Stimulated activated CD4-positive, alpha-beta T cell treated with anti-CD3 and anti-CD28 coated beads, Interleukin-15, amount 100 ng/mL, for 1 hour (primary cell): ENCODE results near the gene PCP4.

Source experiments
- DNase-seq, 2 donors: peaks; one replicate each; pipeline ENCODE4 v3.0.0-alpha.2; 2020; ENCODE audit warnings: low read depth in 1 of 2, low spot score in 1 of 2

The PCP4 gene

DNA sequence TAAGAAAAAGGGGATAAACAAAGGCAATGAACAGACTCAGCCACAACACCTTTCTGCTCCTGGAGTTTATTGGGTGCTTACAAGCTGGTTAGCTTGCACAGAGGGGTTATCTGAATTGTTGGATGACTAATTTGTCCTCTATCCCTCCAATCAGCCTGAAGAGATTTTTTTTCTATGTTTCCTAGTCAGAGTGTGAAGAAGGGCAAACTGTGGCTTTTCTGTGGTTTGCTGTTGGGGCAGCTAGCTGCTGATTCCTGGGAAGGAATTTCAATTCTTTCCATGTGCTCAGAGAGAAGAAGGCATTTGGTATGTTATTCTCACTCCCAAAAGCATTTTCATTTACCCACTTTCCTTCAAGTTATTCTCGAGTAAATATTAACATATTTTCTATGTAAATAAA lies 48.6 kb downstream of the PCP4 start:
- DNase-seq = no peak

DNA sequence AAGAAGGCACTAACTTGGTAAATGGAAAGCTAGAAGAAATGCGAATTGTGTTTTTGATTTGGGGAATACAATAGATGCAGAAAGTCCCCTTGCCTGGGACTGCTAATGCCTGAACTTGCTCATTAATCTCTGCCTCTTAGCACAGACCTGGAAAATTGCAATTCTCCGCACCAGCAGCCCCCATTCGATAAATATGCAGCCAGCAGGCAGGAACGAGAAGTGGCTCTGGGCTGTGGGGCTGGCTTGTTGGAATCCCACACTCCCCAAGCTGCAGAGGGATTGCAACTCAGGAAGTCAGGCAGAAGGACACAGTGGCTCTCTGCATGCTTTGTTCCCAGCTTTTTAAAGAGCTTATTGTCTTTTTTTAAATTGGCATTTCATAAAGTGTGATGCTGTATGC lies 51.3 kb downstream of the PCP4 start:
- no peak for DNase-seq

- no peak for DNase-seq
Observed at GRCh38 chr21:39923476-39923875, 56.2 kb downstream of the PCP4 start.

DNA sequence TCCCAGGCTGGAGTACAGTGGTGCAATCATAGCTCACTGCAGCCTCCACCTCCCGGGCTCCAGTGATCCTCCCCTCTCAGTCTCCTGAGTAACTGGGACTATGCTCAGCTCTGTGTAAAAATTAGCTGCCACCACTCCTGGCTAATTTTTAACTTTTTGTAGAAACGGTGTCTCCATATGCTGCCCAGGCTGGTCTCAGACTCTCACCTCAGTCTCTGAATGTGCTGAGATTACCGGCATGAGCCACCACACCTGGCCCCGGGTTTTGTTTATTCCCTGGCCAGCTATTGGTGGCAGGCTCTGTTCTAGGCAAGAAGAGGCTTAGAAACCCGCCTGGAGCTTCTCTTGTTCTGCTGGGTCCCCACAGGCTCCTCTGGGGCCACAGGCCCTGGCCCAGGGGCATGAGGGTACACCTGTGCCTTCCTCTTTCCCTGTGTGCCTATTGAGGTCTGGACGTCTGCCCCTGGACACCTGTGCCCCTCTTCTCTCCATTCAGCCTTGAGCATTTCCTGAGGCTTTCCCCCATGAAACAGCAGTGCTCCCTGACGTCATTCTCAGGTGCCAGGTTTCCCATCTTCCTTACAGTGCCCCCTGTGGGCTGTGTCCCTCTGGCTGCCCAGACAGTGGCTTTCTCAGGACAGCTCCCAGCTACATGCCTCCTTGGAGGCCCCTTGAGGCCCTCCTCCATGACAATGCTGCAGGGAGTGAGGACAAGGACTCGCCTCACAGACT lies 57.5 kb downstream of the PCP4 start:
- no peak for DNase-seq

- DNase-seq = no peak
Observed at GRCh38 chr21:39927304-39927886, 60.2 kb downstream of the PCP4 start.

- no peak for DNase-seq
Observed at GRCh38 chr21:39932335-39932734, 65.1 kb downstream of the PCP4 start.

GRCh38 chr21:39934895-39935294 lies 67.7 kb downstream of the PCP4 start:
- no peak for DNase-seq

- DNase-seq = no peak
Observed at GRCh38 chr21:39935716-39936115, 68.5 kb downstream of the PCP4 start.

DNA sequence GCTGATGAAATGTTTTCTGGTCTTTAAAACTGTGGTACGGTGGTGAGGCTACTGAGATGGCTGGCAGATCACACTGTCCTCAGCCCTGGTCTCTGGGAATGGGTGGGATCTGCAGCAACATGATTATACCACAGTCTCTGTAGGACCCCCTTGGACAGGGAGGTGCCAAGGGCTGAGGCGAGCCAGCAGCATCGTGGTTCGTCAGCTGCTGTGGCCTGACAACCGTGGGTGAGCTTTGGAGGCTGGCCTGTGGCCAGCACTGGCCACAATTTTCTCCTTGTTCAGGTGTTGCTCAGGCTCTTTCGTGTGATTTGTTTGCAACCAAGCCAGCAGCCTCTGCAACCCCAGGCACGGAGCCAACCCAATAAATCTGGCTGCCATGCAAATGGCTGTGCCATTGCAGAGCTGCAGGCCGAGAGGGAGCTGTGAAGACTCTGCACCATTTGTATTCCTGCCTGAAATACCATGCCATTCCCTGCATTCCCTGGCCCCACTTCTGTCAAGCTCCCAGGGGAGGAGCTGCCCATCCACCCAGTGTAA lies 70.9 kb downstream of the PCP4 start:
- DNase-seq = no peak

DNA sequence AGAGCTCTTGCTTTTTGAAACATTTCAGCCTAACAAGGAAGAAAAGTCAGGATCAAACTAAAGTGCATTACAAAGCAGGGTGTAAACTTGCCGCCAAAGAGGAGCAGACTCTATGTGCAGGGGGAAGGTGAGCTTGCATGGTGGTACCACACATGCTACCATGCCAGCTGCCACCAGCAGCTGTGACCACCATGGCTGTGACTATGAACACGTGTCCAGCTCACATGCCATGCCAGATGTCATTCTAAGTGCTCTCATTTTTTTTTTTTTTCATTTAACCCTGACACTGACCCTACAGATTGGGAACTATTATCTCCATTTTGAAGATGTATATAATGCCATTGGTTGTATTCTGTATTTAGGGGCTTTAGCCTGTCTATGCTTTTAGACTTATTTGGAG lies 79.0 kb downstream of the PCP4 start:
- DNase-seq = no peak

DNA sequence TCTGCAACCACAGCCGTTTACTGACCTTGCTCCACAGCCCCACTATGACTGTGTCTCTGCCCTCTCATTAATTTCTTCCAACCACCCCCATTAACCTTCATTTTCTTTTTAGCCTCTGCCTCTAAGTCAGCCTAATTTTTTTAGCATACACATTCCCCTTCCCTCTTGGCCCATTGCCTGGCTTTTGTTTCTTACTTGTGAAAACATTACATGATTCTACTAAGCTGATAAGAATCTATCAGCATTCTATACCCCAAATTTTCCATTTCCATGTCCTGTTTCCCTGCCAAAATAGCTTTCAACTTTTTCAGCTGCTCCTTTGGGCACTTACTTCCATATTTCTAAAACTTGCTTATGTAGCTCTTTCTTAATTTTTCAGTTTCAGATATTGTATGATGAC lies 79.8 kb downstream of the PCP4 start:
- no peak for DNase-seq

- DNase-seq = no peak
Observed at GRCh38 chr21:39951183-39952101, 84.2 kb downstream of the PCP4 start.

DNA sequence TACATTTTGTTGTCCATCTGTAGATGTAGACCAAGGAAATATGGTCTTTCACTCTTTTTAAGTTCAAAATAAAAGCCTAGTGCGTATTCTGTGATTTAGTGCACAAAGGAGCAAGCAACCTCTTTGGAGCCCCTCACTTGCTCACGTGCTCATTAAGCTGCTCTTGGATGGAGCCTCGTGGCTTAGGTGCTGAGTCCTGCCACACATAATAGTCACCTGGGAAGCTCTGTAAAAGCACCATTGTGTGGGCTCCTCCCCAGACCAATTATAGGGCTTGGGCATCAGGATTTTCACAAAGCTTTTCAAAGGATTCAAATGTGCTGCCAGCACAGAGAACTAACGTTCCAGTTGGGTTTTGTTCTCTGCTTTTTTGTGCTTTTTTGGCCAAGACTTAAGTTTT lies 85.0 kb downstream of the PCP4 start:
- no peak for DNase-seq

- no peak for DNase-seq
Observed at GRCh38 chr21:39954570-39954969, 87.3 kb downstream of the PCP4 start.

DNA sequence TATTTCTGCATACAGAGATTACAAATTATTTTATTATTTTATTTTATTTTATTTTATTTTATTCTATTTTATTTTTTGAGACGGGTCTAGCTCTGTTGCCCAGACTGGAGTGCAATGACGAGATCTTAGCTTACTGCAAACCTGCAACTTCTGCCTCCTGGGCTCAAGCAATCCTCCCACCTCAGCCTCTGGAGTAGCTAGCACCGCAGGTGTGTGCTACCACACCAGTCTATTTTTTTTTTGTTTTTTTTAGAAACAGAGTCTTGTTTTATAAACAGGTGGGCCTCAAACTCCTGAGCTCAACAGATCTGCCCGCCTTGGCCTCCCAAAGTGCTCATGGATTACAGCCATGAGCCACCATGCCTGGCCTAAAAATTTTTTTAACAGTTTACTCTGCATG lies 88.1 kb downstream of the PCP4 start:
- no peak for DNase-seq

DNA sequence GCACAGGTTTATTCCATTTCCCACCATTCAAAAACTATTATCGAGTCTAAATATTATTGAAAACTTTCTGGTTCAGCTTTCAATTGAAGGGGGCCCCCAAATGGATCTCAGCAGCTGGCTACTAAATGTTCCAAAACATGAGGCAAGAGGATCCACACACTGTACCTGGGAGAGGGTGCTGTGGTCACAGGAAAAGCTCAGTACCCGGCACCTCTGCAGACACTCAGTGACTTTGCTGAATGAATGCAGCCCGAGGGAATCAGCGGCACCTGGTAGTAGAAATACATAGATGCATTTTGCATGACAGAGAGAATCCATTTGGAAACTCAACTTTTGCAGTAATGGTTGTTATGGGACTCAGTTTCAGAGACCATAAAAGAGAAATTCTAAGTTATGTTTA lies 89.3 kb downstream of the PCP4 start:
- DNase-seq = no peak

DNA sequence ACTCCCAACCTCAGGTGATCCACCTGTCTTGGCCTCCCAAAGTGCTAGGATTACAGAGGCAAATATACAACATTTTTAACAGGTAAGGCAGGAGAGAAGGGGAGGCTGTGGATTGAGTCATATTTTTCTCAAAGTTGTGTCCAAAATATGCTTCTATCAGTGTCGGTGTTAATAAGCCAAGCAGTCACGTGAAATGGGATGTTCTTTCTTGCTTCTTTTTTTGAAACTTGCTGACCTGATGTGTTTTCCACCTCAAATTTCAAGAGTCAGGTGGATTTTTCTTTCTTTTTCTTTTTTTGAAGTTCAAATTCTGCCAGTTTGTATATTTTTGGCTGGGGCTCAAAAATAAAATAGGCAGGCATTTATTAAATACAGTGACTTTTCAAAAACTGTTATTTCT lies 91.5 kb downstream of the PCP4 start:
- DNase-seq = no peak

- DNase-seq = no peak
Observed at GRCh38 chr21:39961251-39961650, 94.0 kb downstream of the PCP4 start.

DNA sequence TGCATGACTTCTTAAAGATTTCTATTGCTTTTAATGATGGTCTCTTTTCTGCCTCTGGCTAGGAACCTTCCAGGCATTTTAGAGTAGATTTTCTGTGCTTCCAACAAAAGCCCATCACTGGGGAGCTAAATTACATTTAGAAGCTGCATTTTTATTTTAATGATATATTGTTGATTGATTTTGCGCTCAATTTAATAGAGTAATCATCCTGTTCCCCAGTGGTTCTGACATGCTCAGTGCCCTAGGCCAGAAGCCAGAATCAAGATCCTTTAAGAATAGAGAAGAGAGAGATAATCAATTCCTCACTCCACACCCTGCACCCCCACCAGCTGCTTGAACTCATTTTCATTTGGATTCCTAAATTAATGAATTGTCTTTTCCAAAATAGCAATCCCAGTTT lies 97.8 kb downstream of the PCP4 start:
- no peak for DNase-seq

GRCh38 chr21:39966786-39967185 lies 99.5 kb downstream of the PCP4 start:
- DNase-seq = no peak

GRCh38 chr21:39968010-39968409 lies 100.8 kb downstream of the PCP4 start:
- no peak for DNase-seq
